HepG2 (cell line): ENCODE measurements around the gene CTSZ. TPM values are rescaled to one million over a fixed set of nuclear protein-coding genes. Genes with fewer than 3 reads are reported as not detected.

Experiments
- EZH2 ChIP-seq: conservative IDR thresholded peaks from 2 replicates; pipeline ENCODE4 v1.6.1; 2012; ENCODE audit warnings: mild to moderate bottlenecking, low read depth, low read length, moderate library complexity
- HIC2 ChIP-seq: sonication (generic); formaldehyde crosslinking; IDR thresholded peaks from 2 replicates; pipeline ENCODE4 v1.9.0; 2022; ENCODE audit warnings: low read depth, missing genetic modification reagents
- MATR3 ChIP-seq: sonication (generic); formaldehyde crosslinking; IDR thresholded peaks from 2 replicates; pipeline ENCODE4 v1.4.0; 2020; ENCODE audit warnings: missing genetic modification reagents
- RBAK ChIP-seq: sonication (generic); formaldehyde crosslinking; IDR thresholded peaks from 2 replicates; pipeline ENCODE4 v1.5.1; 2020; ENCODE audit warnings: mild to moderate bottlenecking, missing genetic modification reagents
- SNRNP70 ChIP-seq: fragments of 200-400 bp; formaldehyde crosslinking; IDR thresholded peaks from 2 replicates; pipeline ENCODE4 v1.6.1; 2017; ENCODE audit warnings: mild to moderate bottlenecking, low read depth, low read length, moderate library complexity
- TAF1 ChIP-seq: sonication (generic); formaldehyde crosslinking; IDR thresholded peaks from 2 replicates; pipeline ENCODE4 v1.4.0; 2020; ENCODE audit warnings: missing genetic modification reagents
- THAP9 ChIP-seq: sonication (generic); formaldehyde crosslinking; IDR thresholded peaks from 2 replicates; pipeline ENCODE4; 2020; ENCODE audit warnings: missing genetic modification reagents, mild to moderate bottlenecking, borderline replicate concordance
- TOPORS ChIP-seq: sonication (generic); formaldehyde crosslinking; IDR thresholded peaks from 2 replicates; pipeline ENCODE4 v1.8.0; 2023; ENCODE audit warnings: mild to moderate bottlenecking, missing genetic modification reagents
- ZBTB3 ChIP-seq: sonication (generic); formaldehyde crosslinking; IDR thresholded peaks from 2 replicates; pipeline ENCODE4 v1.4.0; 2020; ENCODE audit warnings: low read depth, mild to moderate bottlenecking, moderate library complexity, missing genetic modification reagents, borderline replicate concordance
- ZC3H13 ChIP-seq: sonication (generic); formaldehyde crosslinking; IDR thresholded peaks from 2 replicates; pipeline ENCODE4 v1.8.1; 2023; ENCODE audit warnings: mild to moderate bottlenecking, missing genetic modification reagents, moderate library complexity
- ZFAT ChIP-seq: sonication (generic); formaldehyde crosslinking; conservative IDR thresholded peaks from 2 replicates; pipeline ENCODE4 v1.8.1; 2023; ENCODE audit warnings: missing genetic modification reagents, inconsistent platforms
- ZNF20 ChIP-seq: sonication (generic); formaldehyde crosslinking; IDR thresholded peaks from 2 replicates; pipeline ENCODE4 v1.4.0; 2020; ENCODE audit warnings: mild to moderate bottlenecking, moderate library complexity, missing genetic modification reagents
- ZNF704 ChIP-seq: sonication (generic); formaldehyde crosslinking; IDR thresholded peaks from 2 replicates; pipeline ENCODE4 v1.8.1; 2023; ENCODE audit warnings: mild to moderate bottlenecking, inconsistent platforms, moderate library complexity, missing genetic modification reagents, borderline replicate concordance
- polyA plus RNA-seq, 8 experiments: library from polyadenylated mRNA; depleted of rRNA in 3 of 8; stranded (reverse) in 7 of 8; unstranded in 1 of 8; fragments of >200 nt; fragmentation: Illumina TruSeq in 4 of 8; extraction: Trizol in 4 of 8; gene quantifications; 2 replicates each; pipeline versions ENCODE4 v1.2.1 to v1.2.3, GENCODE V29; 2011 to 2016; ENCODE audit warnings: low read depth in 4 of 8, missing spikeins in 1 of 8, mixed read lengths in 1 of 8; ENCODE audit not compliant: insufficient read depth in 1 of 8
- total RNA-seq, 5 experiments: library from RNA; depleted of rRNA; stranded (reverse); fragments of >200 nt; fragmentation: Illumina TruSeq; extraction: Trizol; gene quantifications; 2 replicates each; pipeline ENCODE4 v1.2.3, GENCODE V29; 2016; ENCODE audit warnings: low read depth in 1 of 5
- TF ChIP-seq, protein P1 (sequence below): IDR thresholded peaks from 2 replicates; pipeline ENCODE4 v1.4.0; 2020; ENCODE audit warnings: mild to moderate bottlenecking, missing genetic modification reagents
- TF ChIP-seq, protein P2 (sequence below): sonication (generic); formaldehyde crosslinking; conservative IDR thresholded peaks from 2 replicates; pipeline ENCODE4 v1.8.0; 2022; ENCODE audit warnings: missing genetic modification reagents
- TF ChIP-seq, protein P3 (sequence below): IDR thresholded peaks from 2 replicates; pipeline ENCODE4 v1.6.1; 2016; ENCODE audit warnings: mild to moderate bottlenecking, missing biosample characterization, missing genetic modification reagents

Gene CTSZ
- total and polyA plus RNA-seq, 2 of the 13 experiments (the other 11 are each of a cell fraction or from before 2014, with no cell fraction given), result 0.33 TPM; not detected in 1

- TF ChIP-seq HIC2 (CRISPR knock-in tag) (no peak), EZH2 (no peak), MATR3 (CRISPR knock-in tag) (no peak), THAP9 (CRISPR knock-in tag) (no peak), SNRNP70 (no peak), TAF1 (CRISPR knock-in tag) (no peak), TOPORS (no peak), ZNF704 (CRISPR knock-in tag) (no peak), ZFAT (CRISPR knock-in tag) (no peak), ZC3H13 (no peak), ZNF20 (CRISPR knock-in tag) (no peak), ZBTB3 (no peak), RBAK (CRISPR knock-in tag) (no peak)
- TF ChIP-seq, protein P1, sequence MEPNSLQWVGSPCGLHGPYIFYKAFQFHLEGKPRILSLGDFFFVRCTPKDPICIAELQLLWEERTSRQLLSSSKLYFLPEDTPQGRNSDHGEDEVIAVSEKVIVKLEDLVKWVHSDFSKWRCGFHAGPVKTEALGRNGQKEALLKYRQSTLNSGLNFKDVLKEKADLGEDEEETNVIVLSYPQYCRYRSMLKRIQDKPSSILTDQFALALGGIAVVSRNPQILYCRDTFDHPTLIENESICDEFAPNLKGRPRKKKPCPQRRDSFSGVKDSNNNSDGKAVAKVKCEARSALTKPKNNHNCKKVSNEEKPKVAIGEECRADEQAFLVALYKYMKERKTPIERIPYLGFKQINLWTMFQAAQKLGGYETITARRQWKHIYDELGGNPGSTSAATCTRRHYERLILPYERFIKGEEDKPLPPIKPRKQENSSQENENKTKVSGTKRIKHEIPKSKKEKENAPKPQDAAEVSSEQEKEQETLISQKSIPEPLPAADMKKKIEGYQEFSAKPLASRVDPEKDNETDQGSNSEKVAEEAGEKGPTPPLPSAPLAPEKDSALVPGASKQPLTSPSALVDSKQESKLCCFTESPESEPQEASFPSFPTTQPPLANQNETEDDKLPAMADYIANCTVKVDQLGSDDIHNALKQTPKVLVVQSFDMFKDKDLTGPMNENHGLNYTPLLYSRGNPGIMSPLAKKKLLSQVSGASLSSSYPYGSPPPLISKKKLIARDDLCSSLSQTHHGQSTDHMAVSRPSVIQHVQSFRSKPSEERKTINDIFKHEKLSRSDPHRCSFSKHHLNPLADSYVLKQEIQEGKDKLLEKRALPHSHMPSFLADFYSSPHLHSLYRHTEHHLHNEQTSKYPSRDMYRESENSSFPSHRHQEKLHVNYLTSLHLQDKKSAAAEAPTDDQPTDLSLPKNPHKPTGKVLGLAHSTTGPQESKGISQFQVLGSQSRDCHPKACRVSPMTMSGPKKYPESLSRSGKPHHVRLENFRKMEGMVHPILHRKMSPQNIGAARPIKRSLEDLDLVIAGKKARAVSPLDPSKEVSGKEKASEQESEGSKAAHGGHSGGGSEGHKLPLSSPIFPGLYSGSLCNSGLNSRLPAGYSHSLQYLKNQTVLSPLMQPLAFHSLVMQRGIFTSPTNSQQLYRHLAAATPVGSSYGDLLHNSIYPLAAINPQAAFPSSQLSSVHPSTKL (CRISPR knock-in tag), result peak; percentile 76
- TF ChIP-seq, protein P2, sequence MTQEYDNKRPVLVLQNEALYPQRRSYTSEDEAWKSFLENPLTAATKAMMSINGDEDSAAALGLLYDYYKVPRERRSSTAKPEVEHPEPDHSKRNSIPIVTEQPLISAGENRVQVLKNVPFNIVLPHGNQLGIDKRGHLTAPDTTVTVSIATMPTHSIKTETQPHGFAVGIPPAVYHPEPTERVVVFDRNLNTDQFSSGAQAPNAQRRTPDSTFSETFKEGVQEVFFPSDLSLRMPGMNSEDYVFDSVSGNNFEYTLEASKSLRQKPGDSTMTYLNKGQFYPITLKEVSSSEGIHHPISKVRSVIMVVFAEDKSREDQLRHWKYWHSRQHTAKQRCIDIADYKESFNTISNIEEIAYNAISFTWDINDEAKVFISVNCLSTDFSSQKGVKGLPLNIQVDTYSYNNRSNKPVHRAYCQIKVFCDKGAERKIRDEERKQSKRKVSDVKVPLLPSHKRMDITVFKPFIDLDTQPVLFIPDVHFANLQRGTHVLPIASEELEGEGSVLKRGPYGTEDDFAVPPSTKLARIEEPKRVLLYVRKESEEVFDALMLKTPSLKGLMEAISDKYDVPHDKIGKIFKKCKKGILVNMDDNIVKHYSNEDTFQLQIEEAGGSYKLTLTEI, result no peak
- TF ChIP-seq, protein P3, sequence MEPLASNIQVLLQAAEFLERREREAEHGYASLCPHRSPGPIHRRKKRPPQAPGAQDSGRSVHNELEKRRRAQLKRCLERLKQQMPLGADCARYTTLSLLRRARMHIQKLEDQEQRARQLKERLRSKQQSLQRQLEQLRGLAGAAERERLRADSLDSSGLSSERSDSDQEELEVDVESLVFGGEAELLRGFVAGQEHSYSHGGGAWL (CRISPR knock-in tag), result no peak
Observed at GRCh38 chr20:58995461-58996225, 11.4 kb downstream of the CTSZ start (continued).
